Measurements from ENCODE around the gene NACC2.

NACC2 gene

DNA sequence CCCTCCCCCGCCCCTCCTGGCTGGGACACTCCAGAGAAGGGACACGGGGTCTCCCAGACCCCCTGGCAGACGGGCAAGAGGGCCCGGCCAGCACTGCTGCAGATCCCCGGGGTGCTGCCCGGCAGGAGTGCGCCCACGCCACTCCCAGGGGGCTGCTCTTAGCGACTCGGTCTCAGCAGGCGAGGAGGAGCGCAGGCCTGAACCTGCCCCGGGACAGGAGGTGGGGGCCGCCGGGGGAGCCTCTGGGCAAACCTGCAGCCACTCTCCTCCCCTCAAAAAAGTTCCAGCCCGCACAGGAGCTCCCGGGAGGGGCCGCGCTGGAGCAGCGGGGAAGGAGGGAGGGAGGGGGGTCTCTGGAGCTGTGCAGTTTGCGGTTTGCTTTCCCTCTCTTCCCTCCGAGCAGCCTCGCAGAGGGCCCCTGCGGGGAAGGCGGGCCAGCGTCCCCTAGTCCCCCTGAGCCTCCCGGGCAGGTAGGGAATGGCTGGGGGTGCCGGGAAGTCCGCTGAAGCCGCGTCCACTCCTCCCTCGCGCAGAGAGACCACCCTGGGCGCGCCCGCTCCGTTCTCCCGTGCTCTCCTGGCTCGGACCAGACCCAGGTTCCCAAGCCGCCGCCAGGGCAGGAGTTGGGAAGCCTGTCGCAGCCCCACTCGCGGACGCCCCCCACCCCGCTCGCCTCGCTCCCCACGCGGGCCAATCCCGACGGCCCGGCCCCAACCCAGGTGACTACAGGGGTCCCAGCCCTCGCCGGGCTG is 44.2 kb downstream of the NACC2 start:
- TF ChIP-seq, protein P1, sequence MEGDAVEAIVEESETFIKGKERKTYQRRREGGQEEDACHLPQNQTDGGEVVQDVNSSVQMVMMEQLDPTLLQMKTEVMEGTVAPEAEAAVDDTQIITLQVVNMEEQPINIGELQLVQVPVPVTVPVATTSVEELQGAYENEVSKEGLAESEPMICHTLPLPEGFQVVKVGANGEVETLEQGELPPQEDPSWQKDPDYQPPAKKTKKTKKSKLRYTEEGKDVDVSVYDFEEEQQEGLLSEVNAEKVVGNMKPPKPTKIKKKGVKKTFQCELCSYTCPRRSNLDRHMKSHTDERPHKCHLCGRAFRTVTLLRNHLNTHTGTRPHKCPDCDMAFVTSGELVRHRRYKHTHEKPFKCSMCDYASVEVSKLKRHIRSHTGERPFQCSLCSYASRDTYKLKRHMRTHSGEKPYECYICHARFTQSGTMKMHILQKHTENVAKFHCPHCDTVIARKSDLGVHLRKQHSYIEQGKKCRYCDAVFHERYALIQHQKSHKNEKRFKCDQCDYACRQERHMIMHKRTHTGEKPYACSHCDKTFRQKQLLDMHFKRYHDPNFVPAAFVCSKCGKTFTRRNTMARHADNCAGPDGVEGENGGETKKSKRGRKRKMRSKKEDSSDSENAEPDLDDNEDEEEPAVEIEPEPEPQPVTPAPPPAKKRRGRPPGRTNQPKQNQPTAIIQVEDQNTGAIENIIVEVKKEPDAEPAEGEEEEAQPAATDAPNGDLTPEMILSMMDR (IDR thresholded peaks at IDR 0.05; ENCODE audit: insufficient read depth, low read length, poor library complexity, severe bottlenecking) = no peak
- Histone ChIP-seq H3K27me3 (replicated peaks; ENCODE audit: control insufficient read depth, insufficient read depth, low read length) (peaks cover 1% of the 10 kb centered on the region), H3K36me3 (ENCODE audit: control insufficient read depth, insufficient read depth, low read length) (no peaks in the 10 kb centered on the region), H3K4me3 (replicated peaks; ENCODE audit: low read depth, low read length) (no peak overlapping the region)
- DNase-seq (ENCODE audit: extremely low read depth, insufficient read length) = no peak

DNA sequence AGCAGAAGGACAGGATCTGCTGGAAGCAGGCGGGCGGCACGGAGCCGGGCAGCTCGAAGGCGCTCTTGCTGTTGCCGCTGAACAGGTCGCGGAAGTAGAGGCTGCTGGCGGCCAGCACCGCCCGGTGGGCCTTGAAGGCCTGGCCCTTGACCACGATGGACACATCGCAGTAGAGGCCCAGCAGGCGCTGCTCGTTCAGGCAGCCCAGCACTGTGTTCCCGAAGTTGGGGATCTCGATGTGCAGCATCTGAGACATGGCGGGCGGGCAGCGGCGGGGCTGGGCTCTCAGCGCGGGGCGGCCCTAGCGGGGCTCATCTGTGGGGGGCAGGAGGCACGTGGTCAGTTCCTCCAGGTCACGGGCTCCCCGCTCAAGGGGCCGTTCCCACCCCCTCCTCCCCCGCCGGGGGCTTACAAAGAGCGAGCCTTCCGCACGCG is 44.8 kb downstream of the NACC2 start:
- TF ChIP-seq, protein P1 (IDR thresholded peaks at IDR 0.05; ENCODE audit: insufficient read depth, low read length, poor library complexity, severe bottlenecking) = no peak
- Histone ChIP-seq H3K36me3 (ENCODE audit: control insufficient read depth, insufficient read depth, low read length) (no peaks in the 10 kb centered on the region), H3K27me3 (replicated peaks; ENCODE audit: control insufficient read depth, insufficient read depth, low read length) (peaks cover 1% of the 10 kb centered on the region), H3K4me3 (replicated peaks; ENCODE audit: low read depth, low read length) (no peak overlapping the region)
- DNase-seq (ENCODE audit: extremely low read depth, insufficient read length) = no peak

DNA sequence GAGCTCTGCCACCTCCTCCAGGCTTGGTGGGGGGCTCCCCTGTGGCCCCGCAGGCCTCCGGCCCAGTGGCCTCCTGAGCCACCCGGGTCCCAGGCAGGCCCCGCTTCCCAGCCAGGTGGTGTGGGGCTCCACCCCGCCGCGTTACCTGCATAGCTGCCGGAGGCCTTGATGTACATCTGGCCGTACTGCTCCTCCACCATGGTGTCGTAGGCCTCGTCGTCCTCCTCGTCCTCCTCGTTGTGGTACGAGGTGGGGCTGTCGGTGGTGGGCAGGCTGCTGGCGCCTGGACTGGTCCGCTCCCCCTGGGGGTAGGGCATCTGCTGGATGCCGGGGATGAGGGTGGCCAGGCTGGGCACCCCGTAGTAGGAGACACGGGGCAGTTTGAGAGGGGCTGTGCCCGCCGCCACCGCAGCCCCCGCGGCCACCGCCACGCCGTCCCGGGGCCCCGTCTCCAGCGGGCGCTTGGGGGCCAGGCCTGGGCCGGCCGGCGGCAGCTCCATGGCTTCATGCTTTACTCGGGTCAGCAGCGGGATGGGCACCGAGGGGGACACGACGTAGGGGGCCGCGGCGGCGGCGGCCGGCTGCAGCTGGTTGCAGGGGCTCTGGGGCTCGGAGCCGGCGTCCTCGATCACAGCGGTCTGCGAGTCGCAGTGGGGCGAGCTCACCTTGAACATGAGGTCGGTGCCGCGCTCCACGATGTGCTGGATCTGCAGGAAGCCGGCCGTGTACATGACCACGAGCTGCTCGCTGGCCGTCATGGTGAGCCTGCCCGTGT is 45.4 kb downstream of the NACC2 start:
- peaks cover 1% of the 10 kb centered on the region for H3K27me3 ChIP-seq (replicated peaks; ENCODE audit: control insufficient read depth, insufficient read depth, low read length)
- no peaks in the 10 kb centered on the region for H3K36me3 ChIP-seq (ENCODE audit: control insufficient read depth, insufficient read depth, low read length)
- DNase-seq (ENCODE audit: extremely low read depth, insufficient read length) = no peak
- H3K4me3 ChIP-seq (replicated peaks; ENCODE audit: low read depth, low read length) = no peak overlapping the region
- TF ChIP-seq, protein P1 (IDR thresholded peaks at IDR 0.05; ENCODE audit: insufficient read depth, low read length, poor library complexity, severe bottlenecking) = no peak

- Histone ChIP-seq H3K4me3 (replicated peaks; ENCODE audit: low read depth, low read length) (no peak overlapping the region), H3K36me3 (ENCODE audit: control insufficient read depth, insufficient read depth, low read length) (no peaks in the 10 kb centered on the region), H3K27me3 (replicated peaks; ENCODE audit: control insufficient read depth, insufficient read depth, low read length) (no peaks in the 10 kb centered on the region; the same call in none of the 2 replicates)
- DNase-seq (ENCODE audit: extremely low read depth, insufficient read length) = no peak
- TF ChIP-seq, protein P1 (IDR thresholded peaks at IDR 0.05; ENCODE audit: insufficient read depth, low read length, poor library complexity, severe bottlenecking) = no peak
Measured at GRCh38 chr9:136048560-136049411, 46.3 kb downstream of the NACC2 start.

- no peaks in the 10 kb centered on the region; the same call in none of the 2 replicates for H3K27me3 ChIP-seq (replicated peaks; ENCODE audit: control insufficient read depth, insufficient read depth, low read length)
- no peaks in the 10 kb centered on the region for H3K36me3 ChIP-seq (ENCODE audit: control insufficient read depth, insufficient read depth, low read length)
- no peak for DNase-seq (ENCODE audit: extremely low read depth, insufficient read length)
- TF ChIP-seq, protein P1 (IDR thresholded peaks at IDR 0.05; ENCODE audit: insufficient read depth, low read length, poor library complexity, severe bottlenecking) = no peak
- H3K4me3 ChIP-seq (replicated peaks; ENCODE audit: low read depth, low read length) = no peak overlapping the region
Measured at GRCh38 chr9:136047775-136048559, 47.1 kb downstream of the NACC2 start.

Data from GM06990 (cell line).